ENCODE measurements around the gene ECT2L.

GRCh38 chr6:138787138-138787537, 8.7 kb upstream of the ECT2L start:
- no peak for TF ChIP-seq CTCF (IDR thresholded peaks at IDR 0.05)
- no peak for TF ChIP-seq EP300 (IDR thresholded peaks at IDR 0.05)
- no peak for TF ChIP-seq POLR2A (IDR thresholded peaks at IDR 0.05; ENCODE audit: low read depth)
- TF ChIP-seq POLR2AphosphoS5 (IDR thresholded peaks at IDR 0.05) = no peak

Measured in esophagus muscularis mucosa (tissue), 4 donors.